Activated T-helper 17 cell treated with anti-CD3 and anti-CD28 coated beads, Interleukin-2, amount 50 U/mL, for 72 hours (primary cell): ENCODE data around the gene AWAT1. TPM values are rescaled to one million over a fixed set of nuclear protein-coding genes. Genes with fewer than 3 reads are reported as not detected.

Source experiments
- ATAC-seq: fragments of 150-1000 bp; cut with Tn5 transposase; replicated peaks from 2 replicates; pipeline ENCODE4 v1.10.0; 2021; ENCODE audit warnings: mild to moderate bottlenecking, moderate library complexity
- H3K27ac Mint-ChIP-seq: one replicate; pipeline ENCODE4 v1.8.0; 2022; ENCODE audit warnings: mixed read lengths
- H3K27me3 Mint-ChIP-seq: one replicate; pipeline ENCODE4 v1.8.0; 2022; ENCODE audit warnings: mixed read lengths
- H3K36me3 Mint-ChIP-seq: one replicate; pipeline ENCODE4 v1.8.0; 2022; ENCODE audit warnings: low read depth, mild to moderate bottlenecking, mixed read lengths
- H3K4me1 Mint-ChIP-seq: one replicate; pipeline ENCODE4 v1.8.0; 2022; ENCODE audit warnings: mixed read lengths
- H3K4me3 Mint-ChIP-seq: one replicate; pipeline ENCODE4 v1.8.0; 2022; ENCODE audit warnings: mild to moderate bottlenecking, mixed read lengths
- H3K9me3 Mint-ChIP-seq: one replicate; pipeline ENCODE4 v1.8.0; 2022; ENCODE audit warnings: mixed read lengths
- total RNA-seq, 2 donors: library from RNA; stranded (reverse); gene quantifications; one replicate each; pipeline ENCODE4 v1.2.3, GENCODE V29; 2022

The AWAT1 gene
- total RNA-seq, 2 donors from 2014 or later: not detected

- no peak for ATAC-seq
- peaks cover 29% of the 10 kb centered on the region for H3K36me3 Mint-ChIP-seq
- peak overlapping the region; percentile 85 for H3K4me3 Mint-ChIP-seq
- H3K27me3 Mint-ChIP-seq: no peaks in the 10 kb centered on the region
- no peaks in the 10 kb centered on the region for H3K9me3 Mint-ChIP-seq
- no peaks in the 10 kb centered on the region for H3K4me1 Mint-ChIP-seq
- H3K27ac Mint-ChIP-seq: peak overlapping the region; percentile 84
These were observed 54.8 kb downstream of the AWAT1 start for GRCh38 chrX:70289168-70289792.

Other genes with a start within 250 kb of the AWAT1 start
- gene AWAT2, start 184.7 kb upstream of the AWAT1 start, total RNA-seq: not detected
- not detected for gene OTUD6A, start 172.2 kb upstream of the AWAT1 start, total RNA-seq
- 10 to 100 TPM; 39.1 to 64.3 TPM for gene IGBP1, start 101.2 kb upstream of the AWAT1 start, total RNA-seq
- gene DGAT2L6, start 57.2 kb upstream of the AWAT1 start, total RNA-seq: under 1 TPM in 1 of 2 donors, not detected in 1; 0.22 TPM
- under 1 TPM; 0.35 to 0.85 TPM for gene P2RY4, start 25.5 kb downstream of the AWAT1 start, total RNA-seq
- not detected for gene ARR3, start 33.7 kb downstream of the AWAT1 start, total RNA-seq
- gene RAB41, start 47.5 kb downstream of the AWAT1 start, total RNA-seq: not detected
- 10 to 100 TPM; 21.6 to 32.1 TPM for gene PDZD11, start 55.3 kb downstream of the AWAT1 start, total RNA-seq
- gene KIF4A, start 55.4 kb downstream of the AWAT1 start, total RNA-seq: 10 to 100 TPM; 25.4 to 30.3 TPM
- gene GDPD2, start 188.7 kb downstream of the AWAT1 start, total RNA-seq: under 1 TPM; 0.24 to 0.69 TPM
- gene DLG3, start 210.2 kb downstream of the AWAT1 start, total RNA-seq: 10 to 100 TPM; 17.3 to 17.6 TPM